ENCODE measurements around the gene CFAP119. TPM values are rescaled to one million over a fixed set of nuclear protein-coding genes. Genes with fewer than 3 reads are reported as not detected.

CFAP119 gene
- total RNA-seq, 2 donors from 2014 or later, result 3.1 to 13.2 TPM

DNA sequence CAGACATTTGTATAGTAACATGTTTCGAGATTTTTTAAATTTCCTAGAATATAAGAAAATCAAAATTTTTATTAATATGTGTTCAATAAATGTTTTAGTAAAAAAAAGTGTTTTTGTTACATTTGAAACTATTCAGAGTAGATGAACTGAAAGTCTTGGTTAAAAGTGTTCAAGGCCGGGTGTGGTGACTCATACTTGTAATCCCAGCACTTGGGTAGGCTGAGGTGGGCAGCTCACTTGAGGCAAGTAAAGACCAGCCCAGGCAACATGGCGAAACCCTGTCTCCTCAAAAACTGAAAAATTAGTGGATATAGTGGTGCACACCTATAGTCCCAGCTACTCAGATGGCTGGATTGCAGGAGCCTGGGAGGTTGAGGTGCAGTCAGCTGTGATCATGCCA is 30.5 kb downstream of the CFAP119 start:
- 92% methylated on average over 3 of the region's 3 CpGs for WGBS
- Histone ChIP-seq H3K4me3 (no peak overlapping the region), H3K27me3 (replicated peaks; ENCODE audit: insufficient read depth) (no peaks in the 10 kb centered on the region), H3K36me3 (peaks cover 23 to 26% of the 10 kb centered on the region in 2 donors), H3K27ac (no peak overlapping the region), H3K4me1 (replicated peaks) (no peaks in the 10 kb centered on the region), H3K9me3 (no peaks in the 10 kb centered on the region)
- no peak for DNase-seq (ENCODE audit: low spot score)
- TF ChIP-seq POLR2A (IDR thresholded peaks at IDR 0.05) (no peak), POLR2AphosphoS5 (IDR thresholded peaks at IDR 0.05) (no peak)
- TF ChIP-seq, protein P1, sequence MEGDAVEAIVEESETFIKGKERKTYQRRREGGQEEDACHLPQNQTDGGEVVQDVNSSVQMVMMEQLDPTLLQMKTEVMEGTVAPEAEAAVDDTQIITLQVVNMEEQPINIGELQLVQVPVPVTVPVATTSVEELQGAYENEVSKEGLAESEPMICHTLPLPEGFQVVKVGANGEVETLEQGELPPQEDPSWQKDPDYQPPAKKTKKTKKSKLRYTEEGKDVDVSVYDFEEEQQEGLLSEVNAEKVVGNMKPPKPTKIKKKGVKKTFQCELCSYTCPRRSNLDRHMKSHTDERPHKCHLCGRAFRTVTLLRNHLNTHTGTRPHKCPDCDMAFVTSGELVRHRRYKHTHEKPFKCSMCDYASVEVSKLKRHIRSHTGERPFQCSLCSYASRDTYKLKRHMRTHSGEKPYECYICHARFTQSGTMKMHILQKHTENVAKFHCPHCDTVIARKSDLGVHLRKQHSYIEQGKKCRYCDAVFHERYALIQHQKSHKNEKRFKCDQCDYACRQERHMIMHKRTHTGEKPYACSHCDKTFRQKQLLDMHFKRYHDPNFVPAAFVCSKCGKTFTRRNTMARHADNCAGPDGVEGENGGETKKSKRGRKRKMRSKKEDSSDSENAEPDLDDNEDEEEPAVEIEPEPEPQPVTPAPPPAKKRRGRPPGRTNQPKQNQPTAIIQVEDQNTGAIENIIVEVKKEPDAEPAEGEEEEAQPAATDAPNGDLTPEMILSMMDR (IDR thresholded peaks at IDR 0.05), result no peak
- intact Hi-C loops (cut with DNase I), result loop anchor here (5.0 kb wide), 1 partner anchor 46 kb away; no protein-coding TSS in a partner anchor

DNA sequence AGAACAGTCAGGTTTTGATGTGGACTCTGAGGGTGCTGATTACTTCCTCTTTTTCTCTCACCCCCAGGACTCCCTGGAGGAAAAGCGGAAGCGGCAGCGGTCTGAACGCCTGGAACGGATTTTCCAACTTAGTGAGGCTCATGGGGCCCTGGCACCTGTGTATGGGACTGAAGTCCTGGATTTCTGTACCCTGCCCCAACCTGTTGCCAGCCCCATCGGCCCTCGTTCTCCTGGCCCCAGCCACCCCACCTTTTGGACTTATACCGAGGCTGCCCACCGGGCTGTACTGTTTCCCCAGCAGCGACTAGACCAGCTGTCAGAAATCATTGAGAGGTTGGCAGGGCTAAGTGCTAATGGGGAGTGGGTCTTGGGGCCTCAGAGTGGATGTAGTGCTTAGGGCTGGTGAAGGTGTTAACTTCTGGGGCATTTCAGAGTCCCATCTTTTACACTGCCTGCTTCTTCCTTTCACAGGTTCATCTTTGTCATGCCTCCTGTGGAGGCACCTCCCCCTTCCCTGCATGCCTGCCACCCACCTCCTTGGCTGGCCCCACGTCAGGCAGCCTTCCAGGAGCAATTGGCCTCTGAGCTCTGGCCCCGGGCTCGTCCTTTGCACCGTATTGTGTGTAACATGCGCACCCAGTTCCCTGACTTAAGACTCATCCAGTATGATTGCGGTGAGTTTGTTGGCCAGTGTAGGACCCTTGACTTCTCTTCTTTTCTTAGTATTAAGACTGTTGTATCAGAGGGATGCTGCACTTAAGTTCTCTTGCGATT is 32.8 kb downstream of the CFAP119 start:
- Histone ChIP-seq H3K9me3 (no peaks in the 10 kb centered on the region), H3K27ac (no peak overlapping the region), H3K4me3 (no peak overlapping the region), H3K4me1 (replicated peaks) (no peaks in the 10 kb centered on the region), H3K27me3 (replicated peaks; ENCODE audit: insufficient read depth) (no peaks in the 10 kb centered on the region), H3K36me3 (peaks cover 16 to 28% of the 10 kb centered on the region in 2 donors)
- WGBS, result 82% methylated on average over 17 of the region's 17 CpGs
- intact Hi-C loops (cut with DNase I), result no loop called here
- TF ChIP-seq POLR2AphosphoS5 (IDR thresholded peaks at IDR 0.05) (no peak), POLR2A (IDR thresholded peaks at IDR 0.05) (no peak)
- TF ChIP-seq, protein P1 (IDR thresholded peaks at IDR 0.05), result no peak
- no peak for DNase-seq (ENCODE audit: low spot score)

DNA sequence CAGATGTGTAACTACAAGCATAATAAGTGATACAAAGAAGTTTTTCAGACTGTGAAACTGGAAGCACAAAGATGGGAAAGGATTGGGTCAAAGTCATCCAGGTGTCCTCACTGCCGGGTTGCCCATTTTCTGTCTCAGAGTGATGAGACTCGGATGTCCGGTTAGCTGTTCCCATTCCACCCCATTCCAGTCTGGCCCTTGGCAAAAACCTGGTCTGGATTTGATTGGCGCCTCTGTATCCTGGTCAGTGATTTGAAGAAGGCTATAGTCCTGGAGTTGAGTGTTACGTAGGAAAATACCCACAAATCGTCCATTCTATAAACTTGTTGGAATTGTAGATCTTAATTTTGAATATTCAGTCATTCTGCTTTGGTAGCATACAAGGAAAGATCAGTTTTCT is 33.5 kb downstream of the CFAP119 start:
- no peak overlapping the region for H3K27ac ChIP-seq
- intact Hi-C loops (cut with DNase I), result no loop called here
- H3K4me3 ChIP-seq, result no peak overlapping the region
- WGBS, result 90% methylated on average over 6 of the region's 6 CpGs
- no peaks in the 10 kb centered on the region for H3K9me3 ChIP-seq
- no peak for TF ChIP-seq POLR2A (IDR thresholded peaks at IDR 0.05)
- H3K36me3 ChIP-seq, result peaks cover 10 to 31% of the 10 kb centered on the region in 2 donors
- H3K27me3 ChIP-seq (replicated peaks; ENCODE audit: insufficient read depth), result no peaks in the 10 kb centered on the region
- DNase-seq (ENCODE audit: low spot score), result no peak
- no peaks in the 10 kb centered on the region for H3K4me1 ChIP-seq (replicated peaks)

DNA sequence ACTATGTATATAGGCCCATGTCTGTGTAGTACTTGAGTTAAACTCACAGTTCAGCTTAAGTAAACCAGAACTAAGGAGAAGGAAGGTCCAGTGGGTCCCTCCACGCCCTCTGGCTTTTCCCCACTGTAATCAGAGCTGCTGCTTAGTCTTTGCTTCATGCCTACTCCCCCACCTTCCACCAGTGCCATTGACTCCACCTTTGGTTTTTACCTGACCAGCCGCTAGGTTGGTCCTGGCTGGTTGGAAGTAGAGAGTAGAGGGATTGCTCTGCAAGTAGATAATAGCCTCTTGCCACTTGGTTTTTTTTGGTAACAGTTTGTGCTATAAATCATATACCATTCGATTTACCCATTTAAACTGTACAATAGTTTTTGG is 36.5 kb downstream of the CFAP119 start:
- Histone ChIP-seq H3K9me3 (no peaks in the 10 kb centered on the region), H3K27me3 (replicated peaks; ENCODE audit: insufficient read depth) (no peaks in the 10 kb centered on the region), H3K4me3 (no peak overlapping the region), H3K4me1 (replicated peaks) (no peaks in the 10 kb centered on the region), H3K27ac (no peak overlapping the region), H3K36me3 (peaks cover 29 to 52% of the 10 kb centered on the region in 2 donors)
- no peak for DNase-seq (ENCODE audit: low spot score)
- TF ChIP-seq, protein P1 (IDR thresholded peaks at IDR 0.05), result no peak
- intact Hi-C loops (cut with DNase I), result no loop called here
- WGBS, result 96% methylated on average over 3 of the region's 3 CpGs

DNA sequence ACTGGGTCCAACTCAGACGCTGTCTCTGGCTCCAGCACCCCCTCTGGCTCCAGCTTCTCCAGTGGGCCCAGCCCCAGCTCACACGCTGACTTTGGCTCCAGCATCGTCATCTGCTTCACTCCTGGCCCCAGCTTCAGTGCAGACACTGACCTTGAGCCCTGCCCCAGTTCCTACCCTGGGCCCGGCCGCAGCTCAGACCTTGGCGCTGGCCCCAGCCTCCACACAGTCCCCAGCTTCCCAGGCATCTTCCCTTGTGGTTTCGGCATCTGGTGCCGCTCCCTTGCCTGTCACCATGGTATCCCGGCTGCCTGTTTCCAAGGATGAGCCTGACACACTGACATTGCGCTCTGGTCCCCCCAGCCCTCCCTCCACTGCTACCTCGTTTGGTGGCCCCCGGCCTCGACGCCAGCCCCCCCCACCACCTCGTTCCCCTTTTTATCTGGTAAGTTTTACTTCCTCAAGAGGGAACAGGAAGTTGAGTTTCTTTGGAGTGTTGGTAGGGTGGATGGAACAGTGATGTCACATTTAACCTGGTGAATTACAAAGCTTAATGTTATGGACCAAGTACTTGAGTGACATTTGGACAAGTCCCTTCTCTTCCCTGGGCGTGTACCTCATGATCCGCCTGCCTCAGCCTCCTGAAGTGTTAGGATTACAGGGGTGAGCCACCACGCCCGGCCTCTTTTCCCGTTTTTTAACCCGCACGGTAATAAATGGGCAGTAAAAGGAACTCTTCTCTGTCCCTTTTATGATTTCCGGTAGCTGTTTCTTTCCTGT is 37.0 kb downstream of the CFAP119 start:
- Histone ChIP-seq H3K4me1 (replicated peaks) (no peaks in the 10 kb centered on the region), H3K36me3 (peaks cover 35 to 55% of the 10 kb centered on the region in 2 donors), H3K27me3 (replicated peaks; ENCODE audit: insufficient read depth) (no peaks in the 10 kb centered on the region), H3K27ac (no peak overlapping the region), H3K4me3 (no peak overlapping the region), H3K9me3 (no peaks in the 10 kb centered on the region)
- no peak for DNase-seq (ENCODE audit: low spot score)
- 79% methylated on average over 23 of the region's 23 CpGs for WGBS
- intact Hi-C loops (cut with DNase I), result no loop called here
- TF ChIP-seq, protein P1 (IDR thresholded peaks at IDR 0.05), result no peak

Measured in prostate gland (tissue), 2 donors.